ENCODE data around the gene GDPD4. TPM values are rescaled to one million over a fixed set of nuclear protein-coding genes. Genes with fewer than 3 reads are reported as not detected.

Gene GDPD4
- total RNA-seq = not detected
- total RNA-seq (2013) = not detected
- total RNA-seq = 0 reads per million in 29 experiments

- Histone ChIP-seq H3K27ac (ENCODE audit: low read length) (no peak within 1 kb of the TSS), H3K36me3 (ENCODE audit: control insufficient read depth in 2 of 2, extremely low read depth in 1 of 2, insufficient read depth in 1 of 2, low read length in 1 of 2) (no peaks in the 10 kb centered on the region), H3K4me1 (ENCODE audit: control insufficient read depth in 1 of 2, extremely low read depth in 1 of 2, insufficient read depth in 2 of 2, low read length in 2 of 2) (no peaks in the 10 kb centered on the region), H3K4me3 (ENCODE audit: control insufficient read depth in 1 of 2, extremely low read depth in 1 of 2, low read length in 1 of 2) (no peak within 1 kb of the TSS), H3K9me3 (no peaks in the 10 kb centered on the region), H3K27me3 (replicated peaks in 1 of 2; ENCODE audit: control insufficient read depth in 2 of 2, extremely low read depth in 1 of 2, insufficient read depth in 2 of 2, low read length in 1 of 2) (peaks cover 0 to 5% of the 10 kb centered on the region in 2 experiments)
- no peaks in the 10 kb centered on the region for H3K36me3 Mint-ChIP-seq
- peaks cover 0 to 2% of the 10 kb centered on the region in 2 donors for H3K27me3 Mint-ChIP-seq
- ChIA-PET POLR2A (no interaction called here), CTCF (no interaction called here)
- H3K4me1 Mint-ChIP-seq = no peaks in the 10 kb centered on the region
- H3K9me3 Mint-ChIP-seq = no peaks in the 10 kb centered on the region
- no peak for DNase-seq
- no peak for ATAC-seq (replicated peaks in 1 of 4)
- no peak within 1 kb of the TSS for H3K27ac Mint-ChIP-seq
- H3K4me3 Mint-ChIP-seq = no peak within 1 kb of the TSS
- WGBS (ENCODE audit: insufficient coverage) = 91% methylated on average over 6 of the region's 15 CpGs
These were observed at the start of gene GDPD4 for GRCh38 chr11:77301510-77301909. Gene GDPD4 (minus strand): TSS chr11:77301686. CDS start chr11:77285137, 16,549 bp downstream.

GRCh38 chr11:77347948-77348347, 46.5 kb upstream of the GDPD4 start:
- ATAC-seq (replicated peaks in 1 of 4) (no peak), DNase-seq (no peak)
- H3K27ac ChIP-seq (ENCODE audit: low read length) = no peak overlapping the region
- Mint-ChIP-seq H3K27me3 (no peaks in the 10 kb centered on the region), H3K4me1 (no peaks in the 10 kb centered on the region), H3K36me3 (peaks cover 46% of the 10 kb centered on the region), H3K27ac (no peak overlapping the region), H3K9me3 (no peaks in the 10 kb centered on the region), H3K4me3 (no peak overlapping the region)
- no peaks in the 10 kb centered on the region for H3K4me1 ChIP-seq (ENCODE audit: control insufficient read depth in 1 of 2, extremely low read depth in 1 of 2, insufficient read depth in 2 of 2, low read length in 2 of 2)
- no peak overlapping the region for H3K4me3 ChIP-seq (ENCODE audit: control insufficient read depth in 1 of 2, extremely low read depth in 1 of 2, low read length in 1 of 2)
- peaks cover 0 to 2% of the 10 kb centered on the region in 2 donors for H3K36me3 ChIP-seq (ENCODE audit: control insufficient read depth in 2 of 2, extremely low read depth in 1 of 2, insufficient read depth in 1 of 2, low read length in 1 of 2)
- POLR2A ChIA-PET = no interaction called here
- H3K27me3 ChIP-seq (replicated peaks in 1 of 2; ENCODE audit: control insufficient read depth in 2 of 2, extremely low read depth in 1 of 2, insufficient read depth in 2 of 2, low read length in 1 of 2) = no peaks in the 10 kb centered on the region
- WGBS (ENCODE audit: insufficient coverage) = no CpG with 5 or more reads among the region's 2 CpGs
- CTCF ChIA-PET = no interaction called here
- no peaks in the 10 kb centered on the region for H3K9me3 ChIP-seq

GRCh38 chr11:77346906-77347603, 45.6 kb upstream of the GDPD4 start:
- H3K4me3 ChIP-seq (ENCODE audit: control insufficient read depth in 1 of 2, extremely low read depth in 1 of 2, low read length in 1 of 2) = no peak overlapping the region
- no peaks in the 10 kb centered on the region for H3K9me3 ChIP-seq
- Mint-ChIP-seq H3K4me3 (no peak overlapping the region), H3K4me1 (no peaks in the 10 kb centered on the region), H3K36me3 (peaks cover 54% of the 10 kb centered on the region), H3K27me3 (no peaks in the 10 kb centered on the region), H3K27ac (no peak overlapping the region), H3K9me3 (no peaks in the 10 kb centered on the region)
- H3K27me3 ChIP-seq (replicated peaks in 1 of 2; ENCODE audit: control insufficient read depth in 2 of 2, extremely low read depth in 1 of 2, insufficient read depth in 2 of 2, low read length in 1 of 2) = no peaks in the 10 kb centered on the region
- 100% methylated on average over 2 of the region's 2 CpGs for WGBS (ENCODE audit: insufficient coverage)
- peaks cover 0 to 2% of the 10 kb centered on the region in 2 donors for H3K36me3 ChIP-seq (ENCODE audit: control insufficient read depth in 2 of 2, extremely low read depth in 1 of 2, insufficient read depth in 1 of 2, low read length in 1 of 2)
- CTCF ChIA-PET = no interaction called here
- DNase-seq = no peak
- H3K4me1 ChIP-seq (ENCODE audit: control insufficient read depth in 1 of 2, extremely low read depth in 1 of 2, insufficient read depth in 2 of 2, low read length in 2 of 2) = no peaks in the 10 kb centered on the region
- H3K27ac ChIP-seq (ENCODE audit: low read length) = no peak overlapping the region
- no peak for ATAC-seq (replicated peaks in 1 of 4)
- POLR2A ChIA-PET = no interaction called here

GRCh38 chr11:77345621-77346020, 44.1 kb upstream of the GDPD4 start:
- H3K27ac ChIP-seq (ENCODE audit: low read length) = no peak overlapping the region
- H3K27me3 ChIP-seq (replicated peaks in 1 of 2; ENCODE audit: control insufficient read depth in 2 of 2, extremely low read depth in 1 of 2, insufficient read depth in 2 of 2, low read length in 1 of 2) = no peaks in the 10 kb centered on the region
- no peaks in the 10 kb centered on the region for H3K27me3 Mint-ChIP-seq
- 93% methylated on average over 3 of the region's 3 CpGs for WGBS (ENCODE audit: insufficient coverage)
- POLR2A ChIA-PET = no interaction called here
- no peaks in the 10 kb centered on the region for H3K9me3 ChIP-seq
- H3K4me1 Mint-ChIP-seq = no peaks in the 10 kb centered on the region
- H3K4me3 Mint-ChIP-seq = no peak overlapping the region
- H3K36me3 ChIP-seq (ENCODE audit: control insufficient read depth in 2 of 2, extremely low read depth in 1 of 2, insufficient read depth in 1 of 2, low read length in 1 of 2) = peaks cover 0 to 7% of the 10 kb centered on the region in 2 donors
- DNase-seq (no peak), ATAC-seq (replicated peaks in 1 of 4) (no peak)
- H3K4me1 ChIP-seq (ENCODE audit: control insufficient read depth in 1 of 2, extremely low read depth in 1 of 2, insufficient read depth in 2 of 2, low read length in 2 of 2) = no peaks in the 10 kb centered on the region
- no peak overlapping the region for H3K4me3 ChIP-seq (ENCODE audit: control insufficient read depth in 1 of 2, extremely low read depth in 1 of 2, low read length in 1 of 2)
- H3K36me3 Mint-ChIP-seq = peaks cover 67% of the 10 kb centered on the region
- CTCF ChIA-PET = no interaction called here
- H3K27ac Mint-ChIP-seq = no peak overlapping the region
- no peaks in the 10 kb centered on the region for H3K9me3 Mint-ChIP-seq

GRCh38 chr11:77340501-77340900, 39.0 kb upstream of the GDPD4 start:
- H3K9me3 Mint-ChIP-seq = no peaks in the 10 kb centered on the region
- no peak overlapping the region for H3K27ac Mint-ChIP-seq
- H3K4me3 ChIP-seq (ENCODE audit: control insufficient read depth in 1 of 2, extremely low read depth in 1 of 2, low read length in 1 of 2) = no peak overlapping the region
- 100% methylated on average over 1 of the region's 3 CpGs for WGBS (ENCODE audit: insufficient coverage)
- ATAC-seq (replicated peaks in 1 of 4) = no peak
- peaks cover 63% of the 10 kb centered on the region for H3K36me3 Mint-ChIP-seq
- H3K27ac ChIP-seq (ENCODE audit: low read length) = no peak overlapping the region
- H3K4me1 Mint-ChIP-seq = no peaks in the 10 kb centered on the region
- no peaks in the 10 kb centered on the region for H3K27me3 ChIP-seq (replicated peaks in 1 of 2; ENCODE audit: control insufficient read depth in 2 of 2, extremely low read depth in 1 of 2, insufficient read depth in 2 of 2, low read length in 1 of 2)
- H3K9me3 ChIP-seq = no peaks in the 10 kb centered on the region
- ChIA-PET POLR2A (no interaction called here), CTCF (interaction anchor here in 1 of 2 donors (0.7 kb wide), 1 partner anchor 95 kb away, joined by 4 read pairs; no protein-coding TSS in a partner anchor)
- no peaks in the 10 kb centered on the region for H3K4me1 ChIP-seq (ENCODE audit: control insufficient read depth in 1 of 2, extremely low read depth in 1 of 2, insufficient read depth in 2 of 2, low read length in 2 of 2)
- H3K36me3 ChIP-seq (ENCODE audit: control insufficient read depth in 2 of 2, extremely low read depth in 1 of 2, insufficient read depth in 1 of 2, low read length in 1 of 2) = peaks cover 3 to 15% of the 10 kb centered on the region in 2 donors
- H3K4me3 Mint-ChIP-seq = no peak overlapping the region
- DNase-seq = no peak
- no peaks in the 10 kb centered on the region for H3K27me3 Mint-ChIP-seq

GRCh38 chr11:77332259-77332658, 30.8 kb upstream of the GDPD4 start:
- H3K36me3 Mint-ChIP-seq = peaks cover 50% of the 10 kb centered on the region
- no CpG with 5 or more reads among the region's 3 CpGs for WGBS (ENCODE audit: insufficient coverage)
- ATAC-seq (replicated peaks in 1 of 4) = no peak
- no peaks in the 10 kb centered on the region for H3K27me3 Mint-ChIP-seq
- H3K27ac Mint-ChIP-seq = no peak overlapping the region
- no peak overlapping the region for H3K4me3 Mint-ChIP-seq
- H3K4me1 ChIP-seq (ENCODE audit: control insufficient read depth in 1 of 2, extremely low read depth in 1 of 2, insufficient read depth in 2 of 2, low read length in 2 of 2) = no peaks in the 10 kb centered on the region
- no peak overlapping the region for H3K27ac ChIP-seq (ENCODE audit: low read length)
- H3K9me3 ChIP-seq = no peaks in the 10 kb centered on the region
- no peak for DNase-seq
- H3K4me1 Mint-ChIP-seq = no peaks in the 10 kb centered on the region
- H3K9me3 Mint-ChIP-seq = peaks cover 0 to 2% (median 0%) of the 10 kb centered on the region in 3 donors
- H3K36me3 ChIP-seq (ENCODE audit: control insufficient read depth in 2 of 2, extremely low read depth in 1 of 2, insufficient read depth in 1 of 2, low read length in 1 of 2) = peaks cover 8 to 10% of the 10 kb centered on the region in 2 donors
- ChIA-PET POLR2A (interaction anchor here in 1 of 2 donors (0.5 kb wide), 1 partner anchor 115 kb away, joined by 4 read pairs; no protein-coding TSS in a partner anchor), CTCF (no interaction called here)
- H3K4me3 ChIP-seq (ENCODE audit: control insufficient read depth in 1 of 2, extremely low read depth in 1 of 2, low read length in 1 of 2) = no peak overlapping the region
- H3K27me3 ChIP-seq (replicated peaks in 1 of 2; ENCODE audit: control insufficient read depth in 2 of 2, extremely low read depth in 1 of 2, insufficient read depth in 2 of 2, low read length in 1 of 2) = no peaks in the 10 kb centered on the region

Measured in T-cell (primary cell).